ENCODE measurements around the gene SLC16A6.
"Not testable (repeated sequence)": the region's sequence is repeated elsewhere in the genome, so short reads cannot be mapped to it uniquely, and the experiment has no call there.

Gene SLC16A6

GRCh38 chr17:68238164-68238870, 52.6 kb downstream of the SLC16A6 start:
- TF ChIP-seq ZFX (IDR thresholded peaks at IDR 0.05; ENCODE audit: borderline replicate concordance) (no peak), CTCF (IDR thresholded peaks at IDR 0.05) (no peak)
- no peak overlapping the region for H3K27ac ChIP-seq

- not testable (repeated sequence) for H3K27ac ChIP-seq
These were observed 53.4 kb downstream of the SLC16A6 start for GRCh38 chr17:68237369-68238163.

GRCh38 chr17:68235336-68235791, 55.6 kb downstream of the SLC16A6 start:
- not testable (repeated sequence) for H3K27ac ChIP-seq

- not testable (repeated sequence) for H3K27ac ChIP-seq
These were observed 56.1 kb downstream of the SLC16A6 start for GRCh38 chr17:68234726-68235335.

GRCh38 chr17:68232741-68233140, 58.2 kb downstream of the SLC16A6 start:
- H3K27ac ChIP-seq, result not testable (repeated sequence)

GRCh38 chr17:68231541-68231940, 59.4 kb downstream of the SLC16A6 start:
- H3K27ac ChIP-seq, result no peak overlapping the region
- TF ChIP-seq ZFX (IDR thresholded peaks at IDR 0.05; ENCODE audit: borderline replicate concordance) (no peak), CTCF (IDR thresholded peaks at IDR 0.05) (no peak)

- H3K27ac ChIP-seq, result not testable (repeated sequence)
These were observed 59.8 kb downstream of the SLC16A6 start for GRCh38 chr17:68231131-68231530.

- no peak for TF ChIP-seq ZFX (IDR thresholded peaks at IDR 0.05; ENCODE audit: borderline replicate concordance)
- no peak for TF ChIP-seq CTCF (IDR thresholded peaks at IDR 0.05)
These were observed 61.3 kb downstream of the SLC16A6 start for GRCh38 chr17:68229619-68230018.

GRCh38 chr17:68228817-68229570, 61.9 kb downstream of the SLC16A6 start:
- H3K27ac ChIP-seq, result no peak overlapping the region
- TF ChIP-seq ZFX (IDR thresholded peaks at IDR 0.05; ENCODE audit: borderline replicate concordance) (no peak), CTCF (IDR thresholded peaks at IDR 0.05) (no peak)

More at GRCh38 chr17:68229619-68230018, 61.3 kb downstream of the SLC16A6 start:
- no peak overlapping the region for H3K27ac ChIP-seq

- not testable (repeated sequence) for H3K27ac ChIP-seq
These were observed 62.8 kb downstream of the SLC16A6 start for GRCh38 chr17:68228039-68228680.

GRCh38 chr17:68225055-68225454, 65.9 kb downstream of the SLC16A6 start:
- H3K27ac ChIP-seq, result not testable (repeated sequence)
